ENCODE results near the gene OR51B4. TPM values are rescaled to one million over a fixed set of nuclear protein-coding genes. Genes with fewer than 3 reads are reported as not detected.
"Not testable (repeated sequence)": the region's sequence is repeated elsewhere in the genome, so short reads cannot be mapped to it uniquely, and the experiment has no call there.

The OR51B4 gene
- total RNA-seq (2014; rRNA removed; shearing (Covaris generic)) = 1.1 and 6.9 TPM in 2 replicates

GRCh38 chr11:5301846-5302245, at the start of gene OR51B4:
Gene OR51B4 (minus strand): TSS chr11:5301946. CDS start chr11:5301946, 0 bp downstream.
- DNase-seq (ENCODE audit: low spot score) = no peak

GRCh38 chr11:5351208-5351607, 49.5 kb upstream of the OR51B4 start, which contains the start of gene OR51B6:
Gene OR51B6 (plus strand): TSS chr11:5351508. CDS start chr11:5351508, 0 bp downstream.
- DNase-seq (ENCODE audit: low spot score) = no peak

GRCh38 chr11:5349550-5349949, 47.8 kb upstream of the OR51B4 start:
- DNase-seq (ENCODE audit: low spot score) = no peak

GRCh38 chr11:5348551-5349194, 46.9 kb upstream of the OR51B4 start:
- DNase-seq (ENCODE audit: low spot score) = no peak

GRCh38 chr11:5345831-5346230, 44.1 kb upstream of the OR51B4 start:
- DNase-seq (ENCODE audit: low spot score) = no peak

GRCh38 chr11:5343474-5344335, 42.0 kb upstream of the OR51B4 start, which contains the start of gene OR51B5:
Gene OR51B5 (minus strand): TSS chr11:5343524. CDS start chr11:5343524, 0 bp downstream.
- no peak for DNase-seq (ENCODE audit: low spot score)

- DNase-seq (ENCODE audit: low spot score) = no peak
These were observed 38.1 kb upstream of the OR51B4 start for GRCh38 chr11:5339771-5340322.

GRCh38 chr11:5337253-5337652, 35.5 kb upstream of the OR51B4 start:
- not testable (repeated sequence) for DNase-seq (ENCODE audit: low spot score)

GRCh38 chr11:5336331-5336730, 34.6 kb upstream of the OR51B4 start:
- DNase-seq (ENCODE audit: low spot score) = no peak

- no peak for DNase-seq (ENCODE audit: low spot score)
These were observed 33.4 kb upstream of the OR51B4 start for GRCh38 chr11:5335170-5335569.

- no peak for DNase-seq (ENCODE audit: low spot score)
These were observed 22.5 kb upstream of the OR51B4 start, which contains the start of gene OR51B2 for GRCh38 chr11:5324197-5324596. Gene OR51B2 (minus strand): TSS chr11:5324297. CDS start chr11:5324297, 0 bp downstream.

- no peak for DNase-seq (ENCODE audit: low spot score)
These were observed 15.5 kb upstream of the OR51B4 start for GRCh38 chr11:5317292-5317691.

- DNase-seq (ENCODE audit: low spot score) = not testable (repeated sequence)
These were observed 11.7 kb upstream of the OR51B4 start for GRCh38 chr11:5313326-5314023.

GRCh38 chr11:5310423-5310822, 8.7 kb upstream of the OR51B4 start:
- DNase-seq (ENCODE audit: low spot score) = no peak

GRCh38 chr11:5307256-5308019, 5.7 kb upstream of the OR51B4 start:
- no peak for DNase-seq (ENCODE audit: low spot score)

- DNase-seq (ENCODE audit: low spot score) = no peak
These were observed 2.3 kb upstream of the OR51B4 start for GRCh38 chr11:5304046-5304445.

GRCh38 chr11:5303626-5304025, 1.9 kb upstream of the OR51B4 start:
- no peak for DNase-seq (ENCODE audit: low spot score)

- DNase-seq (ENCODE audit: low spot score) = no peak
These were observed 1.5 kb downstream of the OR51B4 start for GRCh38 chr11:5300251-5300650.

GRCh38 chr11:5298451-5298850, 3.3 kb downstream of the OR51B4 start:
- no peak for DNase-seq (ENCODE audit: low spot score)

GRCh38 chr11:5297721-5298323, 3.9 kb downstream of the OR51B4 start:
- DNase-seq (ENCODE audit: low spot score) = no peak

Measured in H4 (cell line).